ENCODE results near the gene TAF11L6. TPM values are rescaled to one million over a fixed set of nuclear protein-coding genes. Genes with fewer than 3 reads are reported as not detected.
"Not testable (repeated sequence)": the region's sequence is repeated elsewhere in the genome, so short reads cannot be mapped to it uniquely, and the experiment has no call there.

TAF11L6 gene

GRCh38 chr5:17519508-17519907, 9.0 kb upstream of the TAF11L6 start:
- H3K4me2 ChIP-seq (ENCODE audit: low read length); H3K4me3 ChIP-seq (ENCODE audit: low read length); H3K9ac ChIP-seq (ENCODE audit: low read depth, low read length); H3K4me1 ChIP-seq (ENCODE audit: control insufficient read depth, insufficient read depth, low read length); H3K27me3 ChIP-seq (ENCODE audit: control insufficient read depth, insufficient read depth, low read length); H3K36me3 ChIP-seq (ENCODE audit: insufficient read depth, low read length); H3K9me3 ChIP-seq (replicated peaks; ENCODE audit: low read length): not testable (repeated sequence)

GRCh38 chr5:17521501-17521900, 7.0 kb upstream of the TAF11L6 start, which contains the start of gene TAF11L4:
Gene TAF11L4 (plus strand): TSS chr5:17521801.
- not testable (repeated sequence) for H3K4me2 ChIP-seq (ENCODE audit: low read length); H3K36me3 ChIP-seq (ENCODE audit: insufficient read depth, low read length); H3K4me3 ChIP-seq (ENCODE audit: low read length); H3K9me3 ChIP-seq (replicated peaks; ENCODE audit: low read length); H3K9ac ChIP-seq (ENCODE audit: low read depth, low read length); H3K4me1 ChIP-seq (ENCODE audit: control insufficient read depth, insufficient read depth, low read length); H3K27me3 ChIP-seq (ENCODE audit: control insufficient read depth, insufficient read depth, low read length)

DNA sequence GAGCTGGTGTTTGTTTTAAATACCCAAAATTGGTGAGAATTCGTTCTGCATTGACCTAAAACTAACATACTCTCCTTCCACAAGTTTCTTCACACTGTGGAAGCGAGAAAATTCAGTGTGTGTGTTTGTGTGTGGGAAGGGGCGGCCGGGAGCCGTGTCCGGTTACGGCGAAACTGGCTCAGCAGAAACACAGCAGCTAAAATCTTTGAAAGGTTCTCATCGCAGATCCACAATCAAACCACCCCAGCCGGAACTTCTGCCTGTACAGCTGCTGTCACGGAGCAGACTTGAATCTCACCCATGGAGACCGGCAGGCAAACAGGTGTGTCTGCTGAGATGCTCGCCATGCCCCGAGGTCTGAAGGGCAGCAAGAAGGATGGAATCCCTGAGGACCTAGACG, 3.5 kb upstream of the TAF11L6 start, which contains the start of gene TAF11L5:
TSS of gene TAF11L5 (plus strand) at position 301 of the 400 bp plus-strand sequence.
- H3K4me2 ChIP-seq (ENCODE audit: low read length); H3K36me3 ChIP-seq (ENCODE audit: insufficient read depth, low read length); H3K9me3 ChIP-seq (replicated peaks; ENCODE audit: low read length): not testable (repeated sequence)

DNA sequence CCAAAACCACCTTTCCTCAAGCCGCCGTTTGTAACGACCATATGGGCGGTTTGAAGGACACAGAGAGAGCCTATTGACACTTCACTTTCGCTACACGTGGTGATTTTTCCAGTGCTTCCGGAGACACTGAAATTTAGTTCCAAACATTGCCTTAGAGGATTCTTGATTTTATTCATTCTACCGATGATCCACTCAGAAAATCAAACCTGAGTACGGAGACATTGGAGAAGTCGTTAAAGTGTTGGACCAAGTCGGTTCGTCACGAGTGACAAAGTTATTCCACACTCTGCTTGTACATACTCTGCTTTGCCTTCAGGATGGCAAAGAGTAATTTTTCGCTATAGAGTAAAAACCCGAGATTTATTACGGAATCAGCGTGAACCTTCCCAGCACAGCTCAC, 2.0 kb upstream of the TAF11L6 start:
- not testable (repeated sequence) for H3K36me3 ChIP-seq (ENCODE audit: insufficient read depth, low read length)

More for the DNA sequence above, 3.5 kb upstream of the TAF11L6 start, which contains the start of gene TAF11L5:
- not testable (repeated sequence) for H3K9ac ChIP-seq (ENCODE audit: low read depth, low read length); H3K27me3 ChIP-seq (ENCODE audit: control insufficient read depth, insufficient read depth, low read length); H3K4me1 ChIP-seq (ENCODE audit: control insufficient read depth, insufficient read depth, low read length); H3K4me3 ChIP-seq (ENCODE audit: low read length)

More for the DNA sequence above, 2.0 kb upstream of the TAF11L6 start:
- not testable (repeated sequence) for H3K27me3 ChIP-seq (ENCODE audit: control insufficient read depth, insufficient read depth, low read length); H3K4me2 ChIP-seq (ENCODE audit: low read length); H3K9ac ChIP-seq (ENCODE audit: low read depth, low read length); H3K9me3 ChIP-seq (replicated peaks; ENCODE audit: low read length); H3K4me3 ChIP-seq (ENCODE audit: low read length); H3K4me1 ChIP-seq (ENCODE audit: control insufficient read depth, insufficient read depth, low read length)

Small RNA genes within 50 kb of the gene (small RNA-seq; reads per million reads assigned to genes)
- not detected for gene AC106774.3
